Activated CD4-positive, alpha-beta T cell treated with anti-CD3 and anti-CD28 coated beads for 36 hours (primary cell): Measurements from ENCODE around the gene MGA. TPM values are rescaled to one million over a fixed set of nuclear protein-coding genes. Genes with fewer than 3 reads are reported as not detected.

Experiments used
- ATAC-seq: fragments of 200-7000 bp; cut with Tn5 transposase; one replicate; pipeline ENCODE4 v1.10.0; 2021; ENCODE audit warnings: mild to moderate bottlenecking, moderate library complexity
- CTCF ChIA-PET: fragments of 350-600 bp; sonication (Branson Sonifier 250); formaldehyde crosslinking; loops from one replicate; lab custom pipeline; 2021; ENCODE audit warnings: antibody characterized with exemption; lab: Charles Lee
- POLR2A ChIA-PET: fragments of 350-600 bp; sonication (Branson Sonifier 250); formaldehyde crosslinking; loops from one replicate; lab custom pipeline; 2021; ENCODE audit warnings: antibody characterized with exemption, inconsistent platforms; lab: Charles Lee
- DNase-seq: peaks from one replicate; pipeline ENCODE4 v3.0.0-alpha.2; 2020
- H3K27ac Mint-ChIP-seq: one replicate; pipeline ENCODE4 v1.8.0; 2021; ENCODE audit warnings: mixed read lengths
- H3K27me3 Mint-ChIP-seq: one replicate; pipeline ENCODE4 v1.8.0; 2021; ENCODE audit warnings: mixed read lengths
- H3K36me3 Mint-ChIP-seq: one replicate; pipeline ENCODE4 v1.8.0; 2021; ENCODE audit warnings: low read depth, mixed read lengths
- H3K4me1 Mint-ChIP-seq: one replicate; pipeline ENCODE4 v1.8.0; 2021; ENCODE audit warnings: mixed read lengths
- H3K4me3 Mint-ChIP-seq: one replicate; pipeline ENCODE4 v1.8.0; 2021; ENCODE audit warnings: mild to moderate bottlenecking, moderate library complexity, mixed read lengths
- H3K9me3 Mint-ChIP-seq: one replicate; pipeline ENCODE4 v1.8.0; 2021; ENCODE audit warnings: low read depth, mixed read lengths
- intact Hi-C, 2 experiments: fragments of 100-400 bp; cut with DNase I in 1 of 2; cut with micrococcal nuclease in 1 of 2; formaldehyde crosslinking; loops; one replicate each; pipeline versions ENCODE4 v1.14.2 to v1.15.1; 2022 to 2024; cut with DNase I, micrococcal nuclease
- total RNA-seq, 2 experiments: library from RNA; stranded (reverse); gene quantifications; one replicate each; pipeline ENCODE4 v1.2.3, GENCODE V29; 2021

Gene MGA
- total RNA-seq = 10 to 100 TPM; 33.7 to 39.3 TPM

DNA sequence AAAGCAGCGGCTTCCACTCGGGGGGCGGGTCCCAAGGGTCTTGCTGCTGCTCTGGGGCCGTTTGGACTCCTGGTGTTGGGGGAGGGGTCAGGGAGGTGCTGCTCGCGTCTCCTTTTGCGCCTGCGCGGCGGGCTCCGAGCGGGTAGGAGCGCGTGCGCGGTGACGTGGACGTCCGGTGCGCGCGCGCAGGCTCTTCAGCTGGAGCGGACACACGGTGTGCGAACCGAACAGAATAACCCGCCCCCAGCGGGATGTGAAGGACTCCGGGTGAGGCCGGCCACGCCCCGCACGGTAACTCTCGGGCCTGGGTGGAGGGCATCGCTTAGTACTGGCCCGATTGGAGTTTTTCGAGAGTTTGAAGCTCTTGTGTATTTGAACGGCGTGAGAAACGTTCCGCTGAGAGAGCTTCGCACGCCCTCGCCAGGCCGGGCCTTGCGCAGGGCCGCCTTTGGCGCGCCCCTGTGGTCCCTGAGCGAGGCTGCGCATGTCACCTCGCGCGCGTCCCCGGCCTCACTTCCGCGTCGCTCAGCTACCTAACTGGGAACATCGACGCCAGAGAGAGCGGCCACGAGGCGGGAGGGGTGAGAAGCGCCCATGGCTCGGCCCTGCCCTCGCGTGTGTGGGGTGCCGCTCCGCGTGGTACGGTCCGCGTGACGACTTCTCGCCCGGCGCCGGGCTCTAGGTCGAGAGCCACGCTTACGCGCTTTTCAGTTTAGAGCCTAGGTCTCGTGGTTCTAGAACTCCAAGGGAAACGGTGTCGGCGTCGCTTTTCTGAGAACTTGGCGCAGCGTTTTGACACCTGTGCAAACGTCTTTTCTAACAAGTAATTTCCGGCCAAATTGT, at the start of gene MGA:
MGA (plus strand) TSS at position 171 of the 843 bp plus-strand sequence.
- DNase-seq = peak; percentile 94
- peak within 1 kb of the TSS; percentile 92 for H3K4me3 Mint-ChIP-seq
- H3K9me3 Mint-ChIP-seq = peaks cover 10% of the 10 kb centered on the region
- CTCF ChIA-PET = interaction anchor here (0.8 to 1.5 kb wide), 6 partner anchors 14 to 195 kb away, joined by 3 to 5 read pairs (median 4); partner anchors contain the start of gene MAPKBP1
- H3K27ac Mint-ChIP-seq = peak within 1 kb of the TSS; percentile 95
- intact Hi-C loops = loop anchor here (1.0 to 2.0 kb wide), 16 partner anchors 30 to 914 kb away; partner anchors contain the start of genes JMJD7 (in 2 of the 2), DNAJC17 (in 1 of the 2), EHD4 (in 1 of the 2) and EXD1 (in 1 of the 2)
- ATAC-seq = peak; percentile 89
- peaks cover 11% of the 10 kb centered on the region for H3K36me3 Mint-ChIP-seq
- POLR2A ChIA-PET = interaction anchor here (0.5 to 1.0 kb wide), 6 partner anchors 57 to 1085 kb away, joined by 3 to 8 read pairs (median 3); no protein-coding TSS in a partner anchor
- peaks cover 7% of the 10 kb centered on the region for H3K27me3 Mint-ChIP-seq
- peaks cover 42% of the 10 kb centered on the region for H3K4me1 Mint-ChIP-seq

GRCh38 chr15:41620536-41621199, 39.5 kb upstream of the MGA start:
- Mint-ChIP-seq H3K36me3 (no peaks in the 10 kb centered on the region), H3K4me1 (peaks cover 11% of the 10 kb centered on the region), H3K27ac (peak overlapping the region; percentile 76), H3K4me3 (peak overlapping the region; percentile 70), H3K27me3 (no peaks in the 10 kb centered on the region), H3K9me3 (peaks cover 5% of the 10 kb centered on the region)
- ATAC-seq = peak; percentile 11
- no peak for DNase-seq
- CTCF ChIA-PET = interaction anchor here (0.7 to 0.9 kb wide), 2 partner anchors 9 to 44 kb away, joined by 3 read pairs; no protein-coding TSS in a partner anchor
- intact Hi-C loops = loop anchor here (1.0 to 5.0 kb wide), 7 partner anchors 40 to 653 kb away; partner anchors contain the start of genes MGA (in 2 of the 2), CHP1 (in 1 of the 2), GANC (in 1 of the 2) and INO80 (in 1 of the 2)
- POLR2A ChIA-PET = no interaction called here

- Mint-ChIP-seq H3K4me3 (peak overlapping the region; percentile 70), H3K4me1 (peaks cover 11% of the 10 kb centered on the region), H3K27me3 (no peaks in the 10 kb centered on the region), H3K27ac (peak overlapping the region; percentile 76), H3K36me3 (no peaks in the 10 kb centered on the region), H3K9me3 (peaks cover 5% of the 10 kb centered on the region)
- CTCF ChIA-PET = interaction anchor here (0.5 to 1.4 kb wide), 5 partner anchors 8 to 1462 kb away, joined by 3 read pairs; no protein-coding TSS in a partner anchor
- POLR2A ChIA-PET = no interaction called here
- peak; percentile 90 for ATAC-seq
- DNase-seq = peak; percentile 91
- intact Hi-C loops = loop anchor here (1.0 to 5.0 kb wide), 7 partner anchors 39 to 652 kb away; partner anchors contain the start of genes MGA (in 2 of the 2), CHP1 (in 1 of the 2), GANC (in 1 of the 2) and INO80 (in 1 of the 2)
Observed at GRCh38 chr15:41621200-41622193, 38.7 kb upstream of the MGA start.

GRCh38 chr15:41622901-41623300, 37.3 kb upstream of the MGA start:
- H3K27ac Mint-ChIP-seq = no peak overlapping the region
- CTCF ChIA-PET = interaction anchor here (0.8 to 1.3 kb wide), 2 partner anchors 65 to 159 kb away, joined by 3 read pairs; no protein-coding TSS in a partner anchor
- no peaks in the 10 kb centered on the region for H3K27me3 Mint-ChIP-seq
- H3K4me1 Mint-ChIP-seq = peaks cover 11% of the 10 kb centered on the region
- no peaks in the 10 kb centered on the region for H3K36me3 Mint-ChIP-seq
- POLR2A ChIA-PET = no interaction called here
- intact Hi-C loops = loop anchor here in 1 of 2 experiments (5.0 kb wide), 1 partner anchor 506 kb away; the partner anchor contains the start of gene INO80
- no peak for DNase-seq
- no peak for ATAC-seq
- H3K4me3 Mint-ChIP-seq = no peak overlapping the region
- peaks cover 5% of the 10 kb centered on the region for H3K9me3 Mint-ChIP-seq

- H3K4me3 Mint-ChIP-seq = no peak overlapping the region
- DNase-seq = no peak
- no peaks in the 10 kb centered on the region for H3K9me3 Mint-ChIP-seq
- ChIA-PET POLR2A (no interaction called here), CTCF (interaction anchor here (1.4 to 1.6 kb wide), 2 partner anchors 145 to 183 kb away, joined by 3 to 4 read pairs; no protein-coding TSS in a partner anchor)
- intact Hi-C loops = no loop called here
- ATAC-seq = no peak
- H3K27ac Mint-ChIP-seq = no peak overlapping the region
- H3K27me3 Mint-ChIP-seq = no peaks in the 10 kb centered on the region
- H3K4me1 Mint-ChIP-seq = no peaks in the 10 kb centered on the region
- no peaks in the 10 kb centered on the region for H3K36me3 Mint-ChIP-seq
Observed at GRCh38 chr15:41627203-41627602, 33.0 kb upstream of the MGA start.

DNA sequence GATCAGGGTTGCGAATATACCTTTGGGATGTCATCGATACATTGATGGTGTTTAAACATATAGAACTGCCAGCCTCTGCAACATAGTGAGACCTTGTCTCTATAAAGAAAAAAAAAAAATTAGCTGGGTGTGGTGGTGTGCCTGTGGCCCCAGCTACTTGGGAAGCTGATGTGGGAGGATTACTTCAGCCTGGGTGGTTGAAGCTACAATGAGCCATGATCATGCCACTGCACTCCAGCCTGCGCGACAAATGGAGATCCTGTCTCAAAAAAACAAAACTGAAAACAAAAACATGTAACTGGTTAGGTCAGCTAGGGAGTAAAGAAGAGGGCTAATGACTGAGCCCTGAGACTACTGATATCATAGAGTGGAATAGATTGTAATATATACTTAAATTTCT, 30.7 kb upstream of the MGA start:
- ATAC-seq (no peak), DNase-seq (no peak)
- peaks cover 7% of the 10 kb centered on the region for H3K4me1 Mint-ChIP-seq
- no peak overlapping the region for H3K27ac Mint-ChIP-seq
- no peaks in the 10 kb centered on the region for H3K36me3 Mint-ChIP-seq
- H3K9me3 Mint-ChIP-seq = no peaks in the 10 kb centered on the region
- H3K4me3 Mint-ChIP-seq = no peak overlapping the region
- intact Hi-C loops = no loop called here
- H3K27me3 Mint-ChIP-seq = no peaks in the 10 kb centered on the region
- POLR2A ChIA-PET = no interaction called here
- CTCF ChIA-PET = interaction anchor here (1.0 kb wide), 1 partner anchor 8 kb away, joined by 3 read pairs; no protein-coding TSS in a partner anchor

- no peak for ATAC-seq
- Mint-ChIP-seq H3K4me3 (no peak overlapping the region), H3K27me3 (no peaks in the 10 kb centered on the region), H3K9me3 (no peaks in the 10 kb centered on the region), H3K36me3 (no peaks in the 10 kb centered on the region), H3K27ac (no peak overlapping the region), H3K4me1 (peaks cover 7% of the 10 kb centered on the region)
- POLR2A ChIA-PET = no interaction called here
- intact Hi-C loops = no loop called here
- DNase-seq = no peak
- CTCF ChIA-PET = interaction anchor here (1.0 kb wide), 1 partner anchor 9 kb away, joined by 3 read pairs; no protein-coding TSS in a partner anchor
Observed at GRCh38 chr15:41629883-41630282, 30.3 kb upstream of the MGA start.

- H3K27ac Mint-ChIP-seq = no peak overlapping the region
- ChIA-PET POLR2A (interaction anchor here (0.6 kb wide), 1 partner anchor 135 kb away, joined by 3 read pairs; no protein-coding TSS in a partner anchor), CTCF (interaction anchor here (0.5 to 0.6 kb wide), 2 partner anchors 76 to 401 kb away, joined by 3 read pairs; no protein-coding TSS in a partner anchor)
- DNase-seq = no peak
- no peaks in the 10 kb centered on the region for H3K9me3 Mint-ChIP-seq
- H3K27me3 Mint-ChIP-seq = no peaks in the 10 kb centered on the region
- intact Hi-C loops = no loop called here
- no peak for ATAC-seq
- no peak overlapping the region for H3K4me3 Mint-ChIP-seq
- no peaks in the 10 kb centered on the region for H3K36me3 Mint-ChIP-seq
- H3K4me1 Mint-ChIP-seq = peaks cover 7% of the 10 kb centered on the region
Observed at GRCh38 chr15:41630616-41631217, 29.5 kb upstream of the MGA start.

DNA sequence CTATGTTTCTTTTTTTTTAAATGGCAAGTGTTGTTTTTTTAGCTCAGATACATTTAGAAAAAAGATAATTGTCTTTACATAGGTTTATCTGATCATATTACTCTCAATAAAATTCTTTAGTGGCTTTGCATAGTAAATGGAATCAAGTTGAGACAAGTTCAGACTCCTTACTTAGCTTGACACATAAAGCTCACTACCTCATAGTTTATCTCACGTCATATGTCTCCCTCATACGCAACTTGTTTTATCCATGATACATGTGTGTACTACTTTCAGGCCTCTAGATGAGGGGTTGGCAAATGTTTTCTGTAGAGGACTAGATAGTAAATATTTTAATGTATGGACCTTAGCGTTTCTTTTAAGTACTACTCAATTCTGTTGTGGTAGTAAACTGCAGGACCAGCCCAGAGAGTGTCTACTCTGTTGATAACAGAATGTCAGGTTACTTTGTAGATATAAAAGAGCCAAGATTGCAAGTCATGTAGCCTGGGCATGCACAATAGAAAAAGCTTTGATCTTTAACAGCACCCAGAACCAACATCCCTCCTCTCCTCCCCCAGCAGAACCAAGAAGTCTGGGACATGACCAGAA, 28.2 kb upstream of the MGA start:
- Mint-ChIP-seq H3K27ac (no peak overlapping the region), H3K27me3 (no peaks in the 10 kb centered on the region), H3K36me3 (no peaks in the 10 kb centered on the region), H3K4me3 (no peak overlapping the region), H3K4me1 (peaks cover 10% of the 10 kb centered on the region), H3K9me3 (no peaks in the 10 kb centered on the region)
- ChIA-PET POLR2A (no interaction called here), CTCF (interaction anchor here (0.6 to 2.0 kb wide), 2 partner anchors 28 to 137 kb away, joined by 3 to 6 read pairs; no protein-coding TSS in a partner anchor)
- DNase-seq (no peak), ATAC-seq (no peak)
- intact Hi-C loops = no loop called here
